ENCODE results near the gene RHOU.

The RHOU gene

DNA sequence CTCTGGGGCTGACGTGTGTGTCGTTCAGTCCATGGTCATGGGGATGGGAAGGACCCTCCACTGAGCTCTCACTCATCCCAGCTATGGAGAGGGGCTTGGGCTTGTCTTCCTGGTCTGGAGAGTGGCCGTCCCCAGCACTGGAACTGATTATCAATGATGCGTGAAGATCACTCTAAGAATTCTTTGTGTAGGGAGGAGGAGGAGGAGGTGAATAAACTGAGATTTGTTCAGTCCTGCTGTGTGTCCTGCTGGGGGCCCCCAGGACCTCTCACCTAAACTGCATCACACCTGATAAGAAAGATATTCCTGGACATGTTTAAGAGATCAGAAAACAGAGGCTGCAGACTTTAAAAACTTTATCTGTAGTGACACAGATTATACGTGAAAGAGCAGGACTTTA is 21.2 kb downstream of the RHOU start:
- TF ChIP-seq EZH2phosphoT487 (conservative IDR thresholded peaks at IDR 0.05; ENCODE audit: low read length) (no peak), CTCF (IDR thresholded peaks at IDR 0.05; ENCODE audit: insufficient read depth, low read length, poor library complexity, severe bottlenecking) (no peak)
- H3K9me2 ChIP-seq (replicated peaks; ENCODE audit: insufficient read depth, low read length) = no peaks in the 10 kb centered on the region
- H3K79me2 ChIP-seq (ENCODE audit: insufficient read depth, low read length) = no peaks in the 10 kb centered on the region
- no peaks in the 10 kb centered on the region for H4K20me1 ChIP-seq (ENCODE audit: low read depth, low read length)
- H3K4me2 ChIP-seq (ENCODE audit: low read depth, low read length, poor library complexity, severe bottlenecking) = no peak overlapping the region
- no peak overlapping the region for H2AFZ ChIP-seq (ENCODE audit: low read depth, low read length, severe bottlenecking)
- no peak overlapping the region for H3K4me3 ChIP-seq (ENCODE audit: insufficient read depth, low read length, poor library complexity, severe bottlenecking)
- no peak overlapping the region for H3K9ac ChIP-seq (ENCODE audit: low read length)
- H3K27me3 ChIP-seq (ENCODE audit: low read length) = no peaks in the 10 kb centered on the region
- no peaks in the 10 kb centered on the region for H3F3A ChIP-seq (ENCODE audit: insufficient read depth)
- no peaks in the 10 kb centered on the region for H3K36me3 ChIP-seq (ENCODE audit: low read length)
- no peaks in the 10 kb centered on the region for H3K9me3 ChIP-seq (ENCODE audit: insufficient read depth, low read length)
- H3K27ac ChIP-seq (ENCODE audit: low read depth, low read length) = no peak overlapping the region

DNA sequence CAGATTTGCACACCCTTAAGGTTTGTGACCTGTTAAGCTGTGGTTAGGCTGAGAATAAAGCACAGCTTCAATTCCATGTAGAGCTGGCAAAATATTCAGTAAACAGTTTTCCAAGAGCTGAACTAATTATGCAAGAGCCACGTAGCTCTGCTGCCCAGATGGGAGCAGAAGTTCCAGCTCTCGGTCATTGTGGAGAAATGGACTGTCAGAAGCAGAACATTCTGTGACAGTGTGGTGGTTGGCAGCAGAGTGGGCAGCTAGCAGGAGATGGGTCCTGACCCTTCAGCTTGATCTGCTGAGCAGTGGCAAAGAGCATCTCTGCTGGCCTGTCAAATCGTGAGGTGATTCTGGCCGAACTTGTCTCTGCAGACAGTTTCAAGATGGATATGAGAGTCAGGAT is 23.2 kb downstream of the RHOU start:
- no peak overlapping the region for H3K4me2 ChIP-seq (ENCODE audit: low read depth, low read length, poor library complexity, severe bottlenecking)
- no peak overlapping the region for H2AFZ ChIP-seq (ENCODE audit: low read depth, low read length, severe bottlenecking)
- no peaks in the 10 kb centered on the region for H3K36me3 ChIP-seq (ENCODE audit: low read length)
- H3K9me3 ChIP-seq (ENCODE audit: insufficient read depth, low read length) = no peaks in the 10 kb centered on the region
- H3K27me3 ChIP-seq (ENCODE audit: low read length) = no peaks in the 10 kb centered on the region
- no peaks in the 10 kb centered on the region for H3F3A ChIP-seq (ENCODE audit: insufficient read depth)
- no peak overlapping the region for H3K4me3 ChIP-seq (ENCODE audit: insufficient read depth, low read length, poor library complexity, severe bottlenecking)
- no peak for TF ChIP-seq EZH2phosphoT487 (conservative IDR thresholded peaks at IDR 0.05; ENCODE audit: low read length)
- no peak overlapping the region for H3K27ac ChIP-seq (ENCODE audit: low read depth, low read length)
- no peaks in the 10 kb centered on the region for H3K79me2 ChIP-seq (ENCODE audit: insufficient read depth, low read length)
- no peak overlapping the region for H3K9ac ChIP-seq (ENCODE audit: low read length)
- H3K9me2 ChIP-seq (replicated peaks; ENCODE audit: insufficient read depth, low read length) = no peaks in the 10 kb centered on the region
- H4K20me1 ChIP-seq (ENCODE audit: low read depth, low read length) = no peaks in the 10 kb centered on the region

GRCh38 chr1:228760979-228761378 is 25.7 kb downstream of the RHOU start:
- Histone ChIP-seq H2AFZ (ENCODE audit: low read depth, low read length, severe bottlenecking) (no peak overlapping the region), H4K20me1 (ENCODE audit: low read depth, low read length) (no peaks in the 10 kb centered on the region), H3K4me3 (ENCODE audit: insufficient read depth, low read length, poor library complexity, severe bottlenecking) (no peak overlapping the region), H3K9ac (ENCODE audit: low read length) (no peak overlapping the region), H3F3A (ENCODE audit: insufficient read depth) (no peaks in the 10 kb centered on the region), H3K36me3 (ENCODE audit: low read length) (no peaks in the 10 kb centered on the region), H3K9me3 (ENCODE audit: insufficient read depth, low read length) (no peaks in the 10 kb centered on the region), H3K79me2 (ENCODE audit: insufficient read depth, low read length) (no peaks in the 10 kb centered on the region), H3K4me2 (ENCODE audit: low read depth, low read length, poor library complexity, severe bottlenecking) (no peak overlapping the region), H3K27ac (ENCODE audit: low read depth, low read length) (no peak overlapping the region), H3K9me2 (replicated peaks; ENCODE audit: insufficient read depth, low read length) (no peaks in the 10 kb centered on the region), H3K27me3 (ENCODE audit: low read length) (no peaks in the 10 kb centered on the region)
- TF ChIP-seq EZH2phosphoT487 (conservative IDR thresholded peaks at IDR 0.05; ENCODE audit: low read length) (no peak), CTCF (IDR thresholded peaks at IDR 0.05; ENCODE audit: insufficient read depth, low read length, poor library complexity, severe bottlenecking) (no peak)

GRCh38 chr1:228763561-228763960 is 28.3 kb downstream of the RHOU start:
- Histone ChIP-seq H3K9me3 (ENCODE audit: insufficient read depth, low read length) (no peaks in the 10 kb centered on the region), H3K9me2 (replicated peaks; ENCODE audit: insufficient read depth, low read length) (no peaks in the 10 kb centered on the region), H3K9ac (ENCODE audit: low read length) (no peak overlapping the region), H3K79me2 (ENCODE audit: insufficient read depth, low read length) (no peaks in the 10 kb centered on the region), H4K20me1 (ENCODE audit: low read depth, low read length) (no peaks in the 10 kb centered on the region), H3K4me2 (ENCODE audit: low read depth, low read length, poor library complexity, severe bottlenecking) (no peak overlapping the region), H3K36me3 (ENCODE audit: low read length) (no peaks in the 10 kb centered on the region), H3K27me3 (ENCODE audit: low read length) (no peaks in the 10 kb centered on the region), H3K4me3 (ENCODE audit: insufficient read depth, low read length, poor library complexity, severe bottlenecking) (no peak overlapping the region), H3K27ac (ENCODE audit: low read depth, low read length) (no peak overlapping the region), H3F3A (ENCODE audit: insufficient read depth) (no peaks in the 10 kb centered on the region), H2AFZ (ENCODE audit: low read depth, low read length, severe bottlenecking) (no peak overlapping the region)
- TF ChIP-seq CTCF (IDR thresholded peaks at IDR 0.05; ENCODE audit: insufficient read depth, low read length, poor library complexity, severe bottlenecking) (no peak), EZH2phosphoT487 (conservative IDR thresholded peaks at IDR 0.05; ENCODE audit: low read length) (no peak)

Measured in SU-DHL-6 (cell line).